Osteocyte (in vitro differentiated cells): ENCODE results near the gene ACIN1. TPM values are rescaled to one million over a fixed set of nuclear protein-coding genes. Genes with fewer than 3 reads are reported as not detected.
"Not testable (repeated sequence)": the region's sequence is repeated elsewhere in the genome, so short reads cannot be mapped to it uniquely, and the experiment has no call there.

Experiments
- DNase-seq: peaks from one replicate; pipeline ENCODE4 v3.0.0; 2021; ENCODE audit warnings: mixed read lengths; ENCODE audit not compliant: unreplicated experiment; ENCODE audit errors: extremely low spot score
- H3K27ac Mint-ChIP-seq: one replicate; pipeline ENCODE4 v1.8.0; 2021; ENCODE audit warnings: mild to moderate bottlenecking, mixed read lengths; ENCODE audit not compliant: unreplicated experiment
- H3K27me3 Mint-ChIP-seq: one replicate; pipeline ENCODE4 v1.8.0; 2021; ENCODE audit warnings: mixed read lengths; ENCODE audit not compliant: unreplicated experiment
- H3K36me3 Mint-ChIP-seq: one replicate; pipeline ENCODE4 v1.8.0; 2021; ENCODE audit warnings: mixed read lengths; ENCODE audit not compliant: unreplicated experiment
- H3K4me1 Mint-ChIP-seq: one replicate; pipeline ENCODE4 v1.8.0; 2021; ENCODE audit warnings: mixed read lengths; ENCODE audit not compliant: unreplicated experiment
- H3K4me3 Mint-ChIP-seq: one replicate; pipeline ENCODE4 v1.8.0; 2021; ENCODE audit warnings: mild to moderate bottlenecking, moderate library complexity, mixed read lengths; ENCODE audit not compliant: unreplicated experiment
- H3K9me3 Mint-ChIP-seq: one replicate; pipeline ENCODE4 v1.8.0; 2021; ENCODE audit warnings: mixed read lengths; ENCODE audit not compliant: unreplicated experiment
- total RNA-seq: library from RNA; stranded (reverse); gene quantifications from 2 replicates; pipeline ENCODE4 v1.2.1, GENCODE V29; 2021
- TF ChIP-seq, protein P1 (sequence below): fragments of 200-600 bp; sonication (generic); IDR thresholded peaks from 2 replicates; pipeline ENCODE4 v1.5.0; 2021; ENCODE audit warnings: antibody characterized with exemption, mild to moderate bottlenecking, moderate library complexity

ACIN1 gene
- total RNA-seq, 1 donor from 2014 or later: 241 TPM

DNA sequence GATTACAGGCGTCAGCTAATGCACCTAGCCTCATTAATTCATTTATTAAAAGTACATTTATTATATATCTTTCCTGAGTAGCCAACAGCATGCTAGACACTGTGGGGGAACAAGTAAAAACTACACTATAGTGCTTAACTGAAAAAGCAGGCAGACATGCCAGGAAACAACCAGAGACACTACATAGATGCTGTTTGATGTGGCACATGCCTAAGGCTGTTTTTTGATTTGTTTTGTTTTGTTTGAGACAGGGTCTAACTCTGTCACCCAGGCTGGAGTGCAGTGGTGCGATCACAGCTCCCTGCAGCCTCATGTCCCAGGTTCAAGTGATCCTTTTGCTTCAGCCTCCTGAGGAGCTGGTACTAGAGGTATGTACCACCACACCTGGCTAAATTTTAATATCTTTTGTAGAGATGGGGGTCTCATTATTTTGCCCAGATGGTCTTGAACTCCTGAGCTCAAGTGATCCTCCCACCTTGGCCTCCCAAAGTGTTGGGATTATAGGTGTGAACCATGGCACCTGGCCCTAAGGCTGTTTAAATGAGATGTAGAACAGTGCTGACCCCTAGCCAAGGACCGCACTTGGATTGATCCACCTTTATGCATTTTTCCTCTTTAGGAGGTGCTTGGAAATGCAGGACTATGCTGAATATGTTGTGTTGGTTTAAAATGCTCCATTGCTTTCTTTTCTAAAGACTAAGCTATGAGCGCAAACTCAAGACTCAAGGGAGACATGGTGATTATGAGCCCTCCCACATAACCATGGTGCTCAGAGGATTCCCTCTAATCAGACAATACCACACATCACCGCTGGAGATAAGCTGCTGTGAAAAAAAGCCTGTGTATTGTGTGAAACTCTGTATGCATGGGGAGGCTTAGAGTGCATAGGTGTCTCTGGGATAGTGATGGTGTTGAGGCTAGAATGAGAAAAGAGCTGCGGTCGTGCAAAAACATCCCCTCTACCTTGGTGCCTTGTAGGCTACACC lies 74.5 kb downstream of the ACIN1 start:
- no peak for DNase-seq
- Mint-ChIP-seq H3K9me3 (no peaks in the 10 kb centered on the region), H3K4me3 (no peak overlapping the region), H3K4me1 (peaks cover 10% of the 10 kb centered on the region), H3K36me3 (peaks cover 4% of the 10 kb centered on the region), H3K27ac (no peak overlapping the region), H3K27me3 (no peaks in the 10 kb centered on the region)
- TF ChIP-seq, protein P1, sequence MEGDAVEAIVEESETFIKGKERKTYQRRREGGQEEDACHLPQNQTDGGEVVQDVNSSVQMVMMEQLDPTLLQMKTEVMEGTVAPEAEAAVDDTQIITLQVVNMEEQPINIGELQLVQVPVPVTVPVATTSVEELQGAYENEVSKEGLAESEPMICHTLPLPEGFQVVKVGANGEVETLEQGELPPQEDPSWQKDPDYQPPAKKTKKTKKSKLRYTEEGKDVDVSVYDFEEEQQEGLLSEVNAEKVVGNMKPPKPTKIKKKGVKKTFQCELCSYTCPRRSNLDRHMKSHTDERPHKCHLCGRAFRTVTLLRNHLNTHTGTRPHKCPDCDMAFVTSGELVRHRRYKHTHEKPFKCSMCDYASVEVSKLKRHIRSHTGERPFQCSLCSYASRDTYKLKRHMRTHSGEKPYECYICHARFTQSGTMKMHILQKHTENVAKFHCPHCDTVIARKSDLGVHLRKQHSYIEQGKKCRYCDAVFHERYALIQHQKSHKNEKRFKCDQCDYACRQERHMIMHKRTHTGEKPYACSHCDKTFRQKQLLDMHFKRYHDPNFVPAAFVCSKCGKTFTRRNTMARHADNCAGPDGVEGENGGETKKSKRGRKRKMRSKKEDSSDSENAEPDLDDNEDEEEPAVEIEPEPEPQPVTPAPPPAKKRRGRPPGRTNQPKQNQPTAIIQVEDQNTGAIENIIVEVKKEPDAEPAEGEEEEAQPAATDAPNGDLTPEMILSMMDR: no peak

DNA sequence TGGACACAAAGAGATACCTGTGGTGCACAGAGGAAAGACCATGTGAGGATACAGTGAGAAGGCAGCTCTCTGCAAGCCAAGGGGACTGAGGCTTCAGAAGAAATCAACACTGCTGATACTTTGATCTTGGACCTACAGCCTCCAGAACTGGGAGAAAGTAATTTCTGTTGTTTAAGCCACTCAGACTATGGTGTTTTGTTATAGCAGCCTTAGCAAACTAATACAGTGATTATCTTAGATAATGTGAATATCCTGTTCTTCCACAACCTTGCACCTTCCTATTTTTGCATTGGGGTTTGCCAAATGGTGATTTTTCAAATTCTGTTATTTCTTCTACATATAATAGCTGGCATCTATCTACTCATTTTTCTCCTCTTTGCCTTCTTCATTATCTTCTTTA lies 76.8 kb downstream of the ACIN1 start:
- TF ChIP-seq, protein P1: no peak
- DNase-seq: no peak
- H3K36me3 Mint-ChIP-seq: peaks cover 2% of the 10 kb centered on the region
- no peak overlapping the region for H3K27ac Mint-ChIP-seq
- H3K27me3 Mint-ChIP-seq: no peaks in the 10 kb centered on the region
- no peaks in the 10 kb centered on the region for H3K4me1 Mint-ChIP-seq
- H3K9me3 Mint-ChIP-seq: no peaks in the 10 kb centered on the region
- H3K4me3 Mint-ChIP-seq: no peak overlapping the region

DNA sequence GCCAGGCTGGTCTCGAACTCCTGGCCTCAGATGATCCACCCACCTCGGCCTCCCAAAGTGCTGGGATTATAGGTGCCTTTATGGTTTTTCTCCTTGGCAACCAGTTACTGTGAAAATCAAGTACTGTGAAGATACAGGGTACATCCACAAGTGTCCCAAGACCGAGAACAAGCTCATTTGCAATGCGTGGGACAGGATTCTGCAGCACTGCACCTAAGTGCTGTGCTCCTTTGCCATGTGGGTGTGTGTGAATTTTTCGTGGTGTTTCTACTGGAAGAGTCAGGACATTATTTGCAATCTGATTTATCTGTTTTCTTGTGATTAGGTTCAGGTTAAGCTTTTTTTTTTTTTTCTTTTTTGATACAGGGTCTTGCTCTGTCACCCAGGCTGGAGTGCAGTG lies 77.8 kb downstream of the ACIN1 start:
- Mint-ChIP-seq H3K36me3 (no peaks in the 10 kb centered on the region), H3K27ac (no peak overlapping the region), H3K27me3 (no peaks in the 10 kb centered on the region), H3K9me3 (no peaks in the 10 kb centered on the region), H3K4me1 (no peaks in the 10 kb centered on the region), H3K4me3 (no peak overlapping the region)
- TF ChIP-seq, protein P1: no peak
- DNase-seq: no peak

DNA sequence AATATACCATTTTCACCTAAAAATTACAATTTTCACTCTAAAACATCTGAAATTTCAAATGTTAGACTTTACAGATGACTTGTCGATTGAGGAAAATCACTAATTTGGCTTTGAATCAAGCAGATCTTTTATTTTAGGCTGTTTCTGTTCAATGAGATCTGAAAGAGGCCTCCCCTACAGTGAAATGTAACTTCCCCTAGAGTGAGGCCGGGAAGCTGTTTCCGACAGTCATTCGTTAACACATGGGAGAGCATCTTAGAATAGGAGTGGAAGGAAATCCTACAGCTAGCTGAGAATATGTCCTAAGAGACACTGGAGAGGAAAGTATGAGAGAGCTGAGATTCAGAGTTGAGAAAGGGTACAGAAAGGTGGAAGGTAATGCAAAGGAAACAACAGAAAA lies 79.3 kb downstream of the ACIN1 start:
- TF ChIP-seq, protein P1: no peak
- no peak overlapping the region for H3K27ac Mint-ChIP-seq
- DNase-seq: no peak
- H3K4me3 Mint-ChIP-seq: no peak overlapping the region
- H3K4me1 Mint-ChIP-seq: no peaks in the 10 kb centered on the region
- no peaks in the 10 kb centered on the region for H3K36me3 Mint-ChIP-seq
- H3K9me3 Mint-ChIP-seq: no peaks in the 10 kb centered on the region
- H3K27me3 Mint-ChIP-seq: no peaks in the 10 kb centered on the region

DNA sequence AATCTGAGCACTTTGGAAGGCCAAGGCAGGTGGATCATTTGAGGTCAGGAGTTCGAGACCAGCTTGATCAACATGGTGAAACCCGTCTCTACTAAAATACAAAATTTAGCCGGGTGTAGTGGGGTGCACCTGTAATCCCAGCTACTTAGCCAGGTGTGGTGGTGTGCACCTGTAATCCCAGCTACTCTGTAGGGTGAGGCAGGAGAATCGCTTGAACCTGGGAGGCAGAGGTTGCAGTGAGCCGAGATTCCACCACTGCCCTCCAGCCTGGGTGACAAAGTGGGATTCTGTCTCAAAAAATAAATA lies 81.2 kb downstream of the ACIN1 start:
- H3K27me3 Mint-ChIP-seq, H3K9me3 Mint-ChIP-seq, H3K27ac Mint-ChIP-seq, H3K4me3 Mint-ChIP-seq, H3K36me3 Mint-ChIP-seq, DNase-seq: not testable (repeated sequence)
- H3K4me1 Mint-ChIP-seq: peaks cover 12% of the 10 kb centered on the region
